ENCODE data around the gene LY6G6C. TPM values are rescaled to one million over a fixed set of nuclear protein-coding genes. Genes with fewer than 3 reads are reported as not detected.

Gene LY6G6C, protein sequence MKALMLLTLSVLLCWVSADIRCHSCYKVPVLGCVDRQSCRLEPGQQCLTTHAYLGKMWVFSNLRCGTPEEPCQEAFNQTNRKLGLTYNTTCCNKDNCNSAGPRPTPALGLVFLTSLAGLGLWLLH
- total RNA-seq = not detected
- long read RNA-seq = 0 reads

DNA sequence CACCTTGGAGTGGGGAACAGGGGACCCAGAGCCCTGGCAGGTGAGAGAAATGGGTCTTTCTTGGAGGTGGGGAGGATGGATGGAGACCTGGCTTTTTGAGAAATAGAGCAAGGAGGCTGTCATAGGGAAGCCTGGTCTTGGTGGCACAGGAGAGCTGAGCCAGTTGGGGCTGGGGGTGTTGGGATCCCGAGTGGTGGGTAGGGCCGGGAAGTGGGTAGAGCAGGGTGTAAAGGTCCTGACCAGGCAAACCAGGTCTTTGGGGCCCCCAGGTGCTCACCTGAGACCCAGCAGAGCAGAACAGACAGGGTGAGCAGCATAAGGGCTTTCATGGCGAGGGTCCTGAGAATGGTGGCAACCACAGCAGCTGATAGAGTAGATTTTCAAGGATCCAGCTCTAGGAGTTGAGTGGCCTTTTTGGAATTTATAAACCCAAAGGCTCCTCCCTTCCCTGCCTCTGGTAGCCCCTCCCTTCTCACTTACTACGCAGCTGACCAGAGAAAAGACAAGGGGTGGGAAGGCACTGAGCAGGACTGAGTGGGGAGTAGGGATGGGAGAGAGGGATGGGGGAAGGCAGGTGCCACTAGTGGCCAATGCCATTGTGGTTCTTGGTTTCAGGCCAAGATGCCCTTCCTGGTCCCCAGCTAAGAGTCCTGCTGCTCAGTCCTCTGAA lies at the start of gene LY6G6C:
Gene LY6G6C, minus strand, starts transcription at position 396 of the 670 bp plus-strand sequence. Its CDS starts 67 bp downstream, at position 329.
- no peak for ATAC-seq
- intact Hi-C loops (cut with DNase I) = no loop called here
- DNase-seq = no peak

DNA sequence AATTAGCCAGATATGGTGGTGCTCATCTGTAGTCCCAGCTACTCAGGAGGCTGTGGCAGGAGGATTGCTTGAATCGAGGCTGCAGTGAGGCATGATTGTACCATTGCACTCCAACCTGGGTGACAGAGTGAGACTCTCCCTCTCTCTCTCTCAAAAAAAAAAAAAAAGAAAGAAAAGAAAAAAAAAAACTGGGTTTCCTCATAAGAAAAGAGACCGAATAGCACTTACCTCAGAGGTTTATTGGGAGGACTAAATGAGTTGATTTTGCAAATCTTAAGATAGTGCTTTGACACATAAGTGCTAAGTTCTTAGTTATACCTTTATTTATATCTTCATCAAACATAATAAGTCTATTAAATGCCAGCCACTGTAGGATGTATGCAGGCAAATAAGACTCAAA lies 49.3 kb upstream of the LY6G6C start:
- intact Hi-C loops (cut with DNase I) = no loop called here
- DNase-seq (no peak), ATAC-seq (no peak)

DNA sequence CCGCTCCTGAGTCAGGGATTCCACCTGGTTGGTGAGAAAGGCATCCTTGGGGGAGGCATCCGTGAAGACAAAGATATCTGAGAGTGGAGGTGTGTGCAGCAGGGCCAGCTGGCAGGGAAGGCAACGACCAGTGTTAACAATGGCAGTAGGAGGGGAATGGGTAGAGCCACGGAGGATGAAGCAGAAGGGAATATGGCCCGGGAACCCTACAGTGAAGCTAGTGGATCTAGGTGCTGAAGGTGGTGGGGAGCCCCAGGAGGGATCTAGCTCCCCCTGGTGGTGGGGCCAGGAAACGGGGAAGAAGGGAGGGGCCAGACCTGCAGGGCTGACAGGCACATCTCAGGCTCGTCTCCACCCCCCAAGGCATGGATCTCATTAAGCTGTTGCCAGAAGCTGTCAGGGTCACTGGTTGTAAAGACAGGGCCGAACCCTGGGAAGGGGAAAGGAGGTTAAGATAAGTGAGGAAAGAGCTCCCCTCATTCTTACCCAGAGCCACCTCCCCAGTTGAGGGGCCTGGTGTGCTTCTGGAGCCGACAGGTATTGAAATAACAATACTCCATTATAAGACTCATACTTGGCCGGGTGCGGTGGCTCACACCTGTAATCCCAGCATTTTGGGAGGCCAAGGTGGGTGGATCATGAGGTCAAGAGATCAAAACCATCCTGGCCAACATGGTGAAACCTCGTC lies 48.3 kb upstream of the LY6G6C start:
- intact Hi-C loops (cut with DNase I) = no loop called here
- DNase-seq (peak; percentile 57), ATAC-seq (peak; percentile 62 to 64)

- intact Hi-C loops (cut with DNase I) = no loop called here
- peak in 1 of 2 donors; percentile 28 for ATAC-seq
- DNase-seq = no peak
Observed at GRCh38 chr6:31768363-31769257, 47.1 kb upstream of the LY6G6C start.

- DNase-seq (no peak), ATAC-seq (no peak)
- intact Hi-C loops (cut with DNase I) = no loop called here
Observed at GRCh38 chr6:31767096-31767645, 45.6 kb upstream of the LY6G6C start.

DNA sequence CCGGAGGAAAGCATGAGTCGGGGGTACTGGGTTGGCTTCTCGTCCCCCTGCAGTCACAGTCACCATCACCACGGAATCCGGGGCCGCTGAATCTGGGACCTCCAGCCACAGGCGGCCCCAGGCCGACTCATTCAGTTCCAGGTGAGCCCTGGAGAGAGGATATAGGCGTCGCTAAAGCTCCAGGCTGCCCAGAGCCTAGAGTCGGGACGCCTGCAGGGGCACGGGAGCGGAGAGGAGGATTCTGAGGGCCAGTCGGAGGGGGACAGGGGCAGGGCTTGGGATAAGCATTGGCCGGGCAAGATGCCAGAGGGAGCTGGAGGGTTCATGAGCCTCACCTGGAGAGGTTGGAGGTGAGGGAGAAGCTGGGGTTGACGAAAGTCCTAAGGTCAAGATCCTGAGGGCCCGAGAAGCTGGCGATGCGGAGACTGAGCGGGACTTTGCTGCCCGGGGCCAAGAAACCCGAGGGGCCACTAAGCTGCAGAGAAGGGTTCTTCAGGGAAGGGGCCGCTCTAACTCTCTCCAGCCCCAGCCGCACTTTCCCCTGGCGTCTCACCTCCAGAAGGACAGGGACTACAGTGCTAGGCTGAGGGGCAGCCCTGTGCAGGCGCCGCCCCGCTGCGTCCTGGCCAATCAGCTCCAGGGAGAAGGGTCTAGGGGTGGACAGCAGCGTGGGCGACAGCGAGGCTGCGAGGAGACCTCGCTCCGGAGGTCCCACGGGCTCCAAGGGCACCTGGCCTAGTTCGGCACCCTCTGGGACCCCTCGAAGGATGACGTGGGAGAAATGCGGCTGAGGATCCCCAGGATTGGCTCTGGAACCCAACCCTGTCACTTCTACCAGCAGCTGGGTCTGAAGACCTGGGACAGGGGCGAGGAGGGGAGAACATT lies 44.6 kb upstream of the LY6G6C start:
- intact Hi-C loops (cut with DNase I) = no loop called here
- ATAC-seq (peak; percentile 42 to 66), DNase-seq (no peak)

DNA sequence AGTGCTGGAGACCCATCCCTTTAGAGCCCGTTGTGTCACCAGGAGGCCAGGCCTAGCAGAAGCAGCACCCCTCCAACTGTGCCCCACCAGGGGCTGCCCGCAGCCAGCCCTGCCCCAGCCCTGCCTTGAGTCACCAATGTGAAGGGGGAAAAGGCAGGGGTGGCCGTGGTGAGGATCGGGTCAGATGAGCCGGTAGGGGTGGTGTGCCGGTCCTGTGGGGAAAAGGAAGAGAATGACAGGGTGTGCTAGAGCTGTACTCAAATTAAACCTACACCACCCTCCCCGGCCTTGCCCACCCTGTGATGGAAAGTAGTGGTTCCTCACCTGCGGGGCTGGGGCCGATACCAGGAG lies 44.0 kb upstream of the LY6G6C start:
- no peak for ATAC-seq
- no peak for DNase-seq
- intact Hi-C loops (cut with DNase I) = no loop called here

GRCh38 chr6:31764198-31764597 lies 42.7 kb upstream of the LY6G6C start:
- intact Hi-C loops (cut with DNase I) = no loop called here
- DNase-seq (no peak), ATAC-seq (no peak)

DNA sequence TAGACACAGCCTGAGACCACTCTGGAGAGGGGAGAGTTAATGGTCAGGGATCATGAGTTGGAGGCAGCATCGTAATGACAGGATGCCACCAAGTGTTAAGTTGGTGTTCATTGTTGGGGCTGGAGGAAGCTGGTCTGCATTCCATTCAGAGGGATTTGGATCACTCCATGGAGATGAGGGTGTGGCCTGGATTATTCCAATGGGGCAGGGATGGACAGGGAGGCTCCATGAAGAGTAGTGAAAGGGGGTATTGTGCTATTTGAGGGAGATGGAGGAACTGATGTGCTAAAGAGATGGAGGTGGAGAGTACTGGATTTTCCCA lies 42.0 kb upstream of the LY6G6C start:
- intact Hi-C loops (cut with DNase I) = no loop called here
- DNase-seq = no peak
- peak in 1 of 2 donors; percentile 22 for ATAC-seq

DNA sequence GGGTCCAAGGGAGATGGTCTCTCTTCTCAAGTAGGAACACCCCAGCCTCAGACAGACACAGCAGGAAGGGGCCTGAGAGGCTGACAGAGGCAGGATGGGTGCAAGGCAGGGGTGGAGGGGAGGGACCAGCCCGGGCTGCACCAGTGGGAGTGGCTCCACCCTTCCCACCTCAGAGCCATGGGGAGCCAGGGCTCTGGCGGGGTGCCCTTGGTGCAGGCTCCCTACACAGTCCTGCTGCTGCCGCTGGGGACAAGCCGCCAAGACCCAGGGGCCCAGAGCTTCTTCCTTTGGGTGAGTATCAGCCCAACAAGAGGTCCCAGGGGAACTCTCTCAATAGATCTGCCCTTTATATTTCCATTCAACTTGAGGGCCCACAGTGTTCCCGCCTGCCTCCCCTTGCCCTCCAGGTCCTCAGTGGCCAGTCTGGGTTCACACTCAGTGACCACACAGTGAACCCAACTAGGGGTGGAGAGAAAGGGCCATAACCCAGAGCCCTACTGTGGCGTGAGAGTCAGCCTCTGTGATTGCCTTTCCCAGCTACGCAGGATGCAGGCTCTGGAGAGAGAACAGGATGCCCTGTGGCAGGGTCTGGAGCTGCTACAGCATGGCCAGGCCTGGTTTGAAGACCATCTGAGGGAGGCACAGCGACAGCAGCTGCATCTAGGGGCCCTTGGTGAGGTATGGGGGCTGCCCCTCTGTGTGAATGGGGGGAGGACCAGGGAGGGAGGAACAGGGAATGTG lies 41.5 kb upstream of the LY6G6C start:
- intact Hi-C loops (cut with DNase I) = no loop called here
- no peak for ATAC-seq

GRCh38 chr6:31762356-31762755 lies 40.8 kb upstream of the LY6G6C start, which contains the start of gene SAPCD1:
Gene SAPCD1, plus strand, starts transcription at chr6:31762656. Its CDS starts 399 bp downstream, at chr6:31763055.
- intact Hi-C loops (cut with DNase I) = no loop called here
- ATAC-seq (no peak), DNase-seq (no peak)

More for the DNA sequence above, 41.5 kb upstream of the LY6G6C start:
- no peak for DNase-seq

DNA sequence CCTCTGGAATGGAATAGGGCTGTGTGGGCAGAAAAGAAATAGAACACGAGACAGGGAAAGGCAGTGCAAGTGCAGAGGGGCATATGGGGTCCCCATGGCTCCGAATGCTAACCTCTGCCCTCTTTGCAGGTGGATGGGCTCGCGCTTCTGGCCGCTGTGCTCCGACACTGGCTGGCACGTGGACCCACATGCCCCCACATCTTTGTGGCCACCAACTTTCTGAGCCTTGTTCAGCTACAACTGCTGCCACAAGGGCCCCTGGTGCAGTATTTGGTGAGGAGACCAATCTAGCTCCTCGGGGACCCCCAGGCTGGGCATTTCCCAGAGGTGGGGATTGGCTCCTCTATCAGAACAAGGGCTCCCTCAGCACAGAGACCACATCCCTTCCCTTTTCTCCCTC lies 39.8 kb upstream of the LY6G6C start:
- DNase-seq = no peak
- intact Hi-C loops (cut with DNase I) = no loop called here
- no peak for ATAC-seq

DNA sequence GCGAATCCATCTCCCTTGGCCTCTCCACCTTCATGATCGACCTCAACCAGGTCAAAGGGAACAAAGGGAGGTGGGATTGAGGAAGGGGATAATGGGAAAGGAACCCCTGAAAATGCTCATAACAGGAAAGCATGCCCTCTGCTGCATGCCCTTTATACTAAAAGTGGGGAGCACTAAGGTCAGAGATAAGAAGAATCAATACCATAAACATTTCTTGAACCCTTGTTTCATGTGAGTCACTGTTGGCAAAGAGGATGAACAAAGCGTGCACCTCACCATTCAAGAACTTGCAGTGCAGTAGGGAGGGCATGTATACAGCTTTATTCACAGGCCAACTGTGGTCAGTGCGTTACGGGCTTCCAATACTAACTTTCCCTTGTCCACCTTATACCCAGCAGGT lies 39.2 kb upstream of the LY6G6C start:
- intact Hi-C loops (cut with DNase I) = no loop called here
- no peak for ATAC-seq

GRCh38 chr6:31758281-31758680 lies 36.7 kb upstream of the LY6G6C start:
- DNase-seq (no peak), ATAC-seq (no peak)
- intact Hi-C loops (cut with DNase I) = no loop called here

More for the DNA sequence above, 39.2 kb upstream of the LY6G6C start:
- DNase-seq = no peak

GRCh38 chr6:31752739-31753319 lies 31.3 kb upstream of the LY6G6C start:
- no peak for DNase-seq
- intact Hi-C loops (cut with DNase I) = no loop called here
- peak in 1 of 2 donors; percentile 23 for ATAC-seq

GRCh38 chr6:31750411-31751022 lies 29.0 kb upstream of the LY6G6C start:
- intact Hi-C loops (cut with DNase I) = no loop called here
- ATAC-seq (no peak), DNase-seq (no peak)
